Stromal cell of bone marrow (primary cell): Measurements from ENCODE around the gene PRL.

Source experiments
- DNase-seq: peaks from one replicate; pipeline ENCODE4 v3.0.0-alpha.2; 2012; ENCODE audit warnings: low read depth

The PRL gene

DNA sequence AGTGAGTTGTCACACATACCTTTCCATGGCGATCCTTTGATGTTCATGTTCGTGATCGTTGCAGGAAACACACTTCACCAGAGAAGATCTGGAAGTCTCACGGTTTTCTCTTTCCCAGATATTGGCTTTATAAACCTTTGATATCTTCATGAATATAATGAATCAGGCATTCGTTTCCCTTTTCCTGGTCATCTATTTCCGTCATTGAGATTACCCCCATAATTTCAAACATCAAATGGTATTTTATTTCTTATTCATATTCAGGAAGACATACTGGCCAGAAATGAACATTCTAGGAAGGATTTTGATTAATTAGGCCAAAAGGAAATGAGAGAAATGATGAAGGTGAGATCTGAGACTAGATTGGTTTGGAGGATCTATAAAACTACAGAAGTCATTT lies at the start of gene PRL:
PRL (minus strand) TSS at position 101 of the 400 bp plus-strand sequence; CDS start at position 47, 54 bp downstream.
- DNase-seq: no peak

DNA sequence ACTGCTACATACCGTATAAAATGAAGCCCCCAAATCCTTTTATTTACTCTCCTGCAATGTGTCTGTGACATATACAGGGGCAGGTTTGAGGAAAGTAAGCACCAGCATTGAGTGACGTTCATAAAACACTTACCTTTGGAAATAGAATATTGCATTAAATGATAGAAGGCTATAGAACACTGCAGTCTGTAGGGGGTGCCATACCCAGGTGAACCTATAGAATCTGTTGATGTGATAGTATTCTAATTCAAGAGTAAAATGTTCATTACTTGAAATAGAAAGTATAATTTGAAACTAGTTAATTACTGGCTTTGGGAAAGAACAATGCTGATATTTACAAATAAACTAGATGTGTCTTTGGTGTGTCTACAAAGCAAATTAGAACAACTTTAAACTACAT lies 47.0 kb upstream of the PRL start:
- no peak for DNase-seq

DNA sequence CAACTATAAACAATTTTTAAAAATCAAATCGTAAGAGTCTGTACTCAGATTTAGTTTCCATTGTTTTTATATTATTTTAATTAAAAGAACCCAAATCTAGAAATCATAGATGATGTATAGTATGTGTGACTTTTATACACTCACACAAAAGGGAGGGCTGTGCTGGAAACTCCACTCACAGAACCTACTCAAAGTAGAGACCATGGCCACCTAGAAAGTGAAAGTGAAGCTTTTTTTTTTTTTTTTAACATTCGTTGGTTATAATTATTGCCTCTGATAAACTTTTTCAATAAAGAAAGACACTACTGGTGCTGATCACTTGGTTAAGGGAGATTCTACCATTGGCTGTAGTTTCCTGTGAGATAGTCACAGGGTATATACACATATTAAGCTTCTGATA lies 37.9 kb upstream of the PRL start:
- no peak for DNase-seq

DNA sequence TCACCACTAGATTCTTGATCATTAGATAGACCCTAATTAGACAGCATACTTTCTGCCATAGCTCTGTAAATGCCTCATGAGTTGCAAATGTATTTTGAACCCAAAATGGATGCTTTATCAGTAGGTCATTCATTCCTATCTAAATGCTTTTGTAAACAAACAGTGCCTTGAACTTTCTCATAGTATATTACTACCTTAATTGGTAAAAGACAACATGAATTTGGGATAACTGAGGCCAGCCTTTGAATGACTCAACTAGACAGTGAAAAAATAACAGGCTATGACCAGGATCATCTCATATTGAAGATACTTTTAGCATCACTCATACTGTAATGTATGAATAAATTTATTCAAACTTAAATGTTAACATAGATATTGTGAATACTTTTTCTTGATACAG lies 37.0 kb upstream of the PRL start:
- DNase-seq: no peak

DNA sequence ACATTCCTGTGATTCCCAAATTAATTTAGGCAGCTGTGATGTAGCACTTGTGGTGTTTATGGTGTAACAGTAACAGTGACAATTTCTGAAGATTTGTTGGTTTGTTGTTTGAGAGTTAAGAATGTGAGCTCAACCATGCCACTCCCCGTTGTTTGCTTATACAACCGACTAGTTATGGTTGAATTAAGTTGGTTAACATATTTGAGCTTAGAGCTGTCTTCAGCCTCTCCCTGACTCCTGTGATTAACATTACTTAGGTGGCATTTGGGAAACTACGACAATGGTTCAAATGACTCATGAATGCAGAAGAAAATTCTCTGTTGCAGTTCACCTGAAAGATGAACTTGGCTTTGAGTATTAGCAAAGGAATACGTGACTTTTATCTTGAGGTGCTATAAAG lies 35.9 kb upstream of the PRL start:
- DNase-seq: no peak

DNA sequence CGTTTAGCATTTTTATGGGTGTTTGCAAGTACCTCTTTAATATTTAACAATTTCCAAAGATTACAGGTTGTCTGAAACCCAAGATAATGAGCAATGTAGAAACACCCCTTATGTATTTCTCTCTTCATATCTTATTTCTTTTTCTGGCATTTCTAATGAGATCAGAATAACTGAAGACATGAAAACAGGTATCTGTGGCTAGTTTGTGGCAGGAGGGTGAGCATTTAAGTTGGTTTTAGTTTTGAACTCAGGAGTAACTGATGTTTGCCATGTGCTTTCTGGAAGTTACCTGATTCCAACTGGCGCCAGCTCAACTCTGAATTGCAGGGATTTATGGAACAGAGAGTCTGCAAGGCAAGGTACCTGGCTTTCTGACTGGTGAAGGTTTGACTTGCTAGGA lies 35.4 kb upstream of the PRL start:
- no peak for DNase-seq

DNA sequence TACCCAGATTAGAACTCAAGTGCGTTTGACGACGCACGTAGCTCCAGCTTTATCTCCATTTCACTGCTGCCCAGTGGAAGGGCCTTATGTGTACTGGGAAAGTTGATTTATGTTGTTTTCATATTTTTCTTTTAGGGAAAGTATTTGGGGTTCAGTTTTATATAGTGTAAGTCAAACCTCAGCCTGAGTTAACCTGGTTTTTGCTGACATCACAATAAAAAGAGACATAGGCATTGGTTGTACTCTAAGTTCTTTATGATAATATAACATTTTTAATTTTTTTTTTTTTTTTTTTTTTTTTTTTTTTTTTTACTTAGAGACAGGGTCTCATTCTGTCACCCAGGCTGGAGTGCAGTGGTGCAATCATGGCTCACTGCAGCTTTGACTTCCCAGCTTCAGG lies 34.1 kb upstream of the PRL start:
- DNase-seq: no peak

DNA sequence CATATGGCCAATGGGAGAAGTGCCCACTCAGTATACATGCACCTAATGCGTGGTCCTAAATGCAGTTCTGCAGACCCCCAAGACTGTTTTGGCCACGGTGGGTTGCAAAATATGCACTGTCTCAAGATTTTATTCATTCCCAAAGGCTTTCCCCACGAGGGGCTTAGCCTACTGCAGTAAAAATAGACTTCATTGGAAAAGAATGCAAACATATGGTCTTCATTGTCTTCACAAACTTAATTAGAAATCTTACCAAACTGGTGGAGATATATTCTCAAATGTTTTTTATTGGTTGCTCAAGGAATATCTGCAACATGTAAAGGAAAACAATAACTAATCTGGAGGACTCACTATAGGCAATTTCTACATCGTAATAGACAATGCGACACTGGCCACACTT lies 31.6 kb upstream of the PRL start:
- DNase-seq: no peak

DNA sequence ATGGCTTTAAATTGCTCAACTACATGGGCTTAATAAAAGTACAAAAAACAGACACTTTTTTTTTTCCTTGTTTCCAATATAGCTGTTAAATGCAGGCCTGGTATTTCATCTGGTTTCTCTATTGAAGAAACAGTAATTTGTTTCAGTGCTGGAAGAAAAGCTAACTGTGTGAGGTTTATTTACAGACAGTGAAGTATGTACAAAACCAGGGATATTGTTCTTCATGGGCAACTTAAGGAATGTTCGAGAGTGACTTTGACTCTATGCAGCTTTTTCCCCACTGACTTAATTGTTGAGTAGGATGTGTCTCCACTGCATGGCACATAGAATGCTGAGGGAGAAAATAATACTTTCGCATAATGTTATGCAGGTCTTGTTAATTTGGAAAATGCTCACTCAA lies 31.0 kb upstream of the PRL start:
- DNase-seq: no peak

DNA sequence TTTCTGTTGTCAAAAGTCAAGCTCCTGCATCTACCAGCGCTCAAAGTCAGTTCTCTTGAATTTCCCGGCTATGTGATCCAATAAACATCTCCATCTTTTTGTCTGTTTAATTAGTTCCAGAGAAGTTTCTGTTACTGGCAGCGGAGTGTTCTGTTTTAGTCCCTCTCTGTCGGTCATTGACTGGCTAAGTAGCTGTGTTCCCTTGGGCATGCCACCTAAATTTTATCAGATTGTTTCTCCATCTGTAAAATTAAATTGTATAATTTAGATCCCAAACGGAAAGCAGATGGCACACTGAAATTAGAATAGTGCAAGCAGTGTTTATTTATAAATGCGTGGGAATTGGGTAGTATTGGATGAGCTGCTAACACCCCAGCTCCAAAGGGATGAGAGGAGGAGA lies 29.7 kb upstream of the PRL start:
- no peak for DNase-seq

DNA sequence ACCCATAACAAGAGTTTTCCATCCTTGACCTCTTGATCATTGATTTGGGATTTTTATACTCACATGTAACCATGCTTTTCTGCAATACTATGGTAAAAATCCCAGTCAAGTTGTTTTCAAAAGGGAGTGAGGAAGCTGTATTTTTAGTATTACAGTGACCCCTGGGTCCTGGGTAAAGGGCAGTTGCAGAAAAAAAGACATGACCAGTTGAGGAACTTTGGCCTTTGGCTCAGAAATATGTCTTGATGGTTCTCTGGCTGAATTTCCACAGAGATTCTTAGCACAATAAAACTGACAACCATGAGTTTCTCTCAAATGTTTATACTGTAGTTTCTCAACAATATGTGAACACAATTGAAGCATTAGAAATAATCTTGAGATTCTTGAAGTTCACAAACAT lies 28.6 kb upstream of the PRL start:
- DNase-seq: no peak

DNA sequence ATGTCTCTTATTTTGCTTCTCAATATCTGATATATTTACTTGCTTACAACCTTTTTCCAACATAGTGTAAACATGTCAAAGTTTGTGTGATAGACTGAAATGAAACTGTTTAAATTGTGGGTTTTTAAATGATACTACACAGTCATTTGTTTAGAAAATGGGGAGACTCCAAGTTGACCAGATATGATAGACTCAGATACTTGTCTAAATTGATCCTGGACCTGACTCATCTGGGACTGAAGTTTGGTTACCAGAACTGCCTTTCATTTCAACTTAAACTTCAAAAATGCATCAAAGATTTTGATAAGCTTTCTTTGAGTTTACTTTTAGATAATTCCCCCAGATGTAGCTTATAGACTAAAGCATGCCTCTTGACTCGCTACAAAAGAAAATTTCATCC lies 27.0 kb upstream of the PRL start:
- DNase-seq: no peak

DNA sequence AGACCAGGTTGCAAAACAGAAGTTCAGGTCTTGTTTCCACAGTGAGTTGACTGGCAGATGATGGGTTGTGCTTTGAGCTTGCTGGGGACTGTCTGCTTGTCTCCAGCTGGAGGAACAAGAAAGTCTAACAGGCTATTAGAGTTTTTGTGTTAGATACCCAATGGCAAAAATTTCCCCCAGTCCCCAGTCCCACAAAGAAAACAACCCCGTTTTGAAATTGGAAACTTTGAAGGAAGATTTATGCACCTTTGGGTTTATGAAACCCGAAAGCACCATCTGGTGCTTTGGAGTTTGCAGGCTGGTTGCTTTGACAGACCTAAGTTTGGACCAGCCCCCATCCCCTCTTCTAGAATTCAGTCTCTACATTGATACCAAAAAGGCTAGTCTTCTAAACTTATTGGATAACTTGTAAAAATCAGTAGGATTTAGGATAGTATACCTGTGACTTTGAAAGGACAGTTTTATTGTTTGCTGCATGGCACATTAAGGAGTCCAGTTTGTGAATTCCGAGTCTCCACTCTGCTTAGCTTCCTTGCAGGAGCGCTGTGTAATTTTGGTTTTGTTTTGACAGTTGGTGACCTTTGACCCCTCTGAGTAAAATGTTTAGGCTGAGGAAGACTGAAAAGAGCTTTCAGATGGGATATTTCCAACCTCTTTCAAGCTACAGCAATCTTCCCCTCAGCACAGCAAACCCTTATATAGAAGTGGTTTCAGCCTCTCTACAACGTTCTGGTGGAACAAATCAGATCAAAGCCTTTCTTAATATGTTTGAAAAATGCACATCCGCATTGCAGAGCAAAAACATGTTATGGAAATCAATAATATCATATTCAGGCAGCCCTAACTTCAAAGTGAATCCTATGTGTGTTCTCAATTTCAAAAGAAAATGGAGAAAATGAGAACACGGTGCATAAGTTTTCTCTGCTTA lies 25.5 kb upstream of the PRL start:
- DNase-seq: no peak

DNA sequence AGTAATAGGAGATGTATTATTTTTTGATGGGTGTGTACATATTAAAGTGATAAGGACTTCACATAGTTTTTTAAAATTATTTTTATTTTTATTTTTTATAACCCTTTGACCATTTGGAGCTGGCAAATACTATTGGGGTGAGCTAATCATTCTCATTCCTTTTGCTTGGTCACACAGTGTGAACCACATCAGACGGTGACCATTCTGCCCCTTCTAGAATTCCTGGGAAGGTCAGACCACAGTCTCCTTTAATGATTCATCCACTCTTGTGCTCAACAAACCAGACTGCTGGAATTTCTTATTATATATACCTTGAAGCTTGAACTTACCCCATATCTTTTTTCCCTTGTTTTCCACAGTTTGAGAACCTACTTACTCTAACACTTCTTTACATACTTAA lies 23.9 kb upstream of the PRL start:
- DNase-seq: peak; percentile 61

DNA sequence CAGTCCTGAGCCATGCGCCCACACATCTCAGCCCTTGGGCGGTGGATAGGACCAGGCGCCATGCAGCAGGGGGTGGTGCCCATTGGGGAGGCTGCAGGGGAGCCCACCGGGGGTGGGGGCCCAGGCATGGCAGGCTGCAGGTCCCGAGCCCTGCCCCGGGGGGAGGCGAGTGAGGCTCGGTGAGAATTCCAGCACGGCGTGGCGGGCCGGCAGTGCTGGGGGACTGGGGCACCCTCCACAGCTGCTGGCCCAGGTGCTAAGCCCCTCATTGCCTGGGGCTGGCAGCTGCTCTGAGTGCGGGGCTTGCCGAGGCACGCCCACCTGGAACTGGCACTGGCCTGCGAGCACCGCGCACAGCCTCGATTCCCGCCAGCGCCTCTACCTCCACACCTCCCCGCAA lies 21.6 kb upstream of the PRL start:
- DNase-seq: no peak

DNA sequence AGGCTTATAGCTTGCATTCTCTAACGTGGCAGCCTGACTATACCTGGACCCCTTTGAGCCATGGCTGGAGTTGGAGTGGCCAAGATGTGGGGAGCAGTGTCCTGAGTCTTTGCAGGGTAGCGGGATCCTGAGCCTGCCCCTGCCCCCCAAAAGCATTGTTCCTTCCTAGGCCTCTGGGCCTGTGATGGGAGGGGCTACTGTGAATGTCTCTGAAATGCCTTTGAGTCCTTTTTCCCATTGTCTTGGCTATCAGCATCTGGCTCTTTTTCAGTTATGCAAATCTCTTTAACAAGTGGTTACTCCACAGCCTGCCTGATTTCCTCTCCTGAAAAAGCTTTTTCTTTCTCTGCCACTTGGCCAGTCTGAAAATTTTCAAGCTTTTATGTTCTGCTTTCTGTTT lies 17.0 kb upstream of the PRL start:
- no peak for DNase-seq

DNA sequence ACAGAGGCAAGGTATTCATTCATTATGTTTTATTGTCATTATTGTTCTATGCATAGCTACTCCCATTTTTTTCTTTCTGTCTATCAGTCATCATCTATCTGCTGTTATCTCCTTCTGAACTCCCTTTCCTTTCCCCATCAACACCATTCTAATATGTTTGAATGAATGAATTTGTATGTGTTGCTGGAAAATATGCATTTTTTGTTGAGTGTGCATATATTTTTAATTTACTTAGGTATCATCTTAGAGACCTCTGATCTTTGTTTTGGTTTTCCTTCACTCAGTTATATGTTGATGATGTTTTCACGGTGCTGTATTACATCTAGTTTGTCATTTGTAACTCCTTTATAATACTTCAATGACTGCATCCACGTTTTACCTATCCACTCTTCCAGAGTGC lies 12.1 kb upstream of the PRL start:
- no peak for DNase-seq

DNA sequence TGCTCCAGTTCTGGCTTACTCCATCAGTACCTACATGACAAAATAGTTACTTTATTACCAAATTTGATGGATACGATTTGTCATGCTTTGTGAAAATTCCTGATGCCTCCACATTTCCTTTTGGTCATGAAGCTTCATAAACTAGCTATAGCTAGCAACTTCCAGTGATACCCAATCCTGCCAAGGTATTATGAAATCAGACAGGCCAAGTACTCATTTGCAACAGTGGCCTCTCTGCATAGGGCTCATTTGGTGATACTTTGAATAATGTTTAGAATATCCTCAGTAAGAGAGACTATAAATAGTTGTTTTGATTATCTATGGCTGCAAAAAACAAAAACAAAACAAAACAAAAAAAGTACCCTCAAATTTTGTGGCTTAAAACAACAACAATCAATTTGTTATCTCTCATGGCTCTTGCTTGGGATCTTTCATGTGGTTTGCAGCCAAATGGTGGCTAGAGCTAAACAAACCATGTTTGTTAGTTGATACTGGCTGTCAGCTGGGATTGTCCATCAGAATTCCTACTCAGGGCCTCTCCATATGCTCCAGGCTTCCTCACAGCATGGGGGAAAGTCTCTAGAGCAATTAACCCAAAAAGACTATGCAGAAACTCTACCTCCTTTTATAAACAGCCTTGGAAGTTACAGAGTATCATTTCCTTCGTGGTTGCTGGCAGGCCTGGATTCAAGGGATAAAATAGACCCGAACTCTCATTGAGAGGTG lies 10.1 kb upstream of the PRL start:
- no peak for DNase-seq

DNA sequence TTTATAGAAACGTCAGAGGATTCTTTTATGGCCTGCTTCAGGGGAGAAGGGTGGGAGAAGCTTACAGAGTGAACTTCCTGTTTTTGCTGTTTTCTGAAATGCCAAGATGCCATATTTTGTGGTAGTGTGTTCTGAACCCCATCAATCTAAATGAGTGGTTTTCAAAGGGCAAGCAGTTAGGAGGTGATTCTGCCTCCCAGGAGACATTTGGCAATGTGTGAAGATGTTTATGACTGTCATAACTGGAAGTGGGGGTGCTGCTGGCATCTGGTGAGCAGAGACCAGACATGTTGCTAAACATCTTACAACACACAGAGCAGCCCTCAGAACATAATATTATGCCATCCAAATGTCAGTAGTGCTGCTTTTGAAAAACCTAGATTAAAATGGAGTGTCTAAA lies 6.0 kb upstream of the PRL start:
- no peak for DNase-seq

DNA sequence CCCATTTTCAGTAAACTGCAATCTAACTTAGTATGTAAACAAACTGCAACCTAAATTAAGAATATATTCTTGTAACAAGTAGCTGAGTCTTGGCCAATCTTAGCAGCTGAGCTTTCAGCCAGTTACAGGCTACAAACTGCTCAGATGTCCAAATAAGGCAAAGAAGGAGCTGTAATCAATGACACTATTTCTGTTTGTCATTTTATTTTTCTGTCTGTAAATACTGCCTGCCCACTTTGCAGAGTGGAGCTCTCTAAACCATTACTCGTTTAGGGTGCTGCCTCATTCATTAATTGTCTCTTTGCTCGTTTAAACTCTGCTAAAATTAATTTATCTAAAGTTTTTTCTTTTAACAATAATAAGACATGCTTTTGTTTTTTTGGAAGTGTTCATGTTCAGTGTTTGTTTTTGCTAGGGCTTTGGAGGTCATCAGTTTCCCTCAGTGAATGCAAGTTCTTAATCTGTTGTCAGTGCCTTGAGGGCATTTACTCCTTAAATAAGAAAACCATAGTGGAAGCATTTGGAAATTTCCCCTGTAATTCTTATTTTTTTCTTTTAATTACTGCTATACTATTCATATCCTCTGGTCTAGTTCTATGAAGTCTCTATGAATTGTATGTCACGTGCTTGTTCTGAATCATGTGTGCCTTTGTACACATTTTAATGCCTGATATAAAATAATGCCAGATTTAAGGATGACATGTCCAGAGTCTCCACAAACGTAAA lies 3.6 kb upstream of the PRL start:
- DNase-seq: no peak

DNA sequence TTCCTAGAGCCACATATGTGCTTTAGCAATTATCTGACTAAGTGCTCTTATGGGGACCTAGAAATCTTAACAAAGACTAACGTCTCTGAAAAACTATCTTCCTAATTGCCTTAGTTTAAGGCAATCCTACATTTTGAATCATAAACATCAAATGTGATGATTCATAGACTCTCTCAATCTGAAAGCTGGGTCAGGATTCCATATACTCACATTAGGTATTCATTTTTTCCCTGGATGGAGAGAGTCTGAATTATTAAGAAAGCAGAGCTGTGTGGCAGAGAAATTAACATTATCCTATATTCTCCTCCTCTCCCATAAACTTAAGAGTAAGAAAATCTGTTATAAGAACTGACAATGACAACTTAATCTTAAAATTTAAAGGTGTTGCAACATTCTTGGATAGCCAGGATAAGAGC lies 1.6 kb upstream of the PRL start:
- DNase-seq: no peak

DNA sequence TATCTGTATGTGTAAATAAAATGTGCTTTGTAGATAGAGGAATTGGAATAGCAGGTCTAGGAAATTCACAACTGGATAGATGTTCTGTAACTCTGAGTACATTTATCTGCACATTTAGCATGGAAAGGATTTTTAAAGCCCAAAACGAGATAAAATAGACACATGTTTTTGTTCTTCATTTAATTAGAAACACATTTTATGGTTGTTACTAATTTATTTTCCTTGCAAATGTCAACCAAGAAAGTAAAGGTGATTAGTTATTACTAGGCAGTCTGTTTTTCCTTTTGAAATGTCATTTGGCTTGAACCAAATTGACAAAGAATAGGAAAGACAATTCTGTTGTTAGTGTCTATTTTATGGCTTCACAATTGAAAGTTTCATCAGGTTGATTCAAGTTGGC lies 769 bp downstream of the PRL start:
- DNase-seq: no peak

DNA sequence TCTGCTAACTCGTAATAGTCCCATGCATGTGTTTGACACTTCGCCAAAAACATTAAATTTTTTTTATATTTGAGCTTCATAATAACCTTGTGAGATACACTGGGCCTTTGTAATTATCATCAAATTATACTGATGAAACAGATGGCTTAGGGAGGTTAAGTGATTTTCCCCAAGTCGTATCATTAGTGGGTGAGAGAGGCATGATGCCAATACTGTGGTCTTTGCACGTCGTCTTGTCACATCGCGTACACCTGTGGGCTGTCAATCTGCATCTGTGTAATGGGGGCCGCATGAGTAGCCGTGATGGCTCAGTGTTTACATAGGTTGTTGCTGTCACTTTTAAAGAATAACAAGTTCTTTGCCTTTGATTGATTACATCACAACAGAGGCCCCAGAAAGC lies 1.7 kb downstream of the PRL start:
- no peak for DNase-seq
